Thyroid gland (tissue), 4 donors: Measurements from ENCODE around the gene ECEL1. TPM values are rescaled to one million over a fixed set of nuclear protein-coding genes. Genes with fewer than 3 reads are reported as not detected.

Experiments used
- DNase-seq, 2 donors: peaks; one replicate each; pipeline ENCODE4 v3.0.0-alpha.2; 2019
- H3K27ac ChIP-seq, 3 donors: fragments of 200-600 bp; sonication (generic); 1 replicate in 2 of 3; 2 replicates in 1 of 3; pipeline ENCODE4 v1.5.1; 2016 to 2019; ENCODE audit warnings: mild to moderate bottlenecking in 1 of 3, moderate library complexity in 1 of 3
- H3K27me3 ChIP-seq: fragments of 200-600 bp; sonication (generic); one replicate; pipeline ENCODE4 v1.5.1; 2019
- H3K36me3 ChIP-seq, 2 donors: fragments of 200-600 bp; sonication (generic); one replicate each; pipeline ENCODE4 v1.5.1; 2016 to 2019
- H3K4me1 ChIP-seq, 2 donors: fragments of 200-600 bp; sonication (generic); one replicate each; pipeline ENCODE4 v1.5.1; 2017 to 2019
- H3K4me3 ChIP-seq, 3 donors: fragments of 200-600 bp; sonication (generic); replicated peaks in 1 of 3; 1 replicate in 2 of 3; 2 replicates in 1 of 3; pipeline ENCODE4 v1.5.1; 2016; ENCODE audit warnings: mild to moderate bottlenecking in 1 of 3
- H3K9me3 ChIP-seq: fragments of 200-600 bp; sonication (generic); one replicate; pipeline ENCODE4 v1.5.1; 2017
- POLR2A ChIP-seq, 2 donors: fragments of 450-650 bp; IDR thresholded peaks; one replicate each; pipeline ENCODE4 v1.6.1; 2017; ENCODE audit warnings: antibody characterized with exemption in 2 of 2, mild to moderate bottlenecking in 2 of 2, moderate library complexity in 1 of 2
- whole genome bisulfite sequencing, 2 donors: methylation state at CpG; one replicate each; pipeline ENCODE4 v1.1.5; 2017; 5-methylcytosine and 5-hydroxymethylcytosine counted together
- intact Hi-C: fragments of 100-400 bp; cut with DNase I; formaldehyde crosslinking; loops from one replicate; pipeline ENCODE4 v1.15.1; 2023
- total RNA-seq, 4 donors: library from RNA; depleted of rRNA; stranded (reverse); fragments of >200 nt; gene quantifications; one replicate each; pipeline ENCODE4 v1.2.3, GENCODE V29; 2016
- TF ChIP-seq, protein P1 (sequence below), 6 experiments: fragments of 200-600 bp in 3 of 6; fragments of 450-650 bp in 3 of 6; sonication (generic) in 3 of 6; IDR thresholded peaks; one replicate each; pipeline ENCODE4 v1.5.1; 2016 to 2019; ENCODE audit warnings: antibody characterized with exemption in 6 of 6, mild to moderate bottlenecking in 2 of 6, inconsistent platforms in 1 of 6, moderate library complexity in 1 of 6

Gene ECEL1
- total RNA-seq, 4 donors from 2014 or later, result 0.11 to 1.5 (median 1.2) TPM

DNA sequence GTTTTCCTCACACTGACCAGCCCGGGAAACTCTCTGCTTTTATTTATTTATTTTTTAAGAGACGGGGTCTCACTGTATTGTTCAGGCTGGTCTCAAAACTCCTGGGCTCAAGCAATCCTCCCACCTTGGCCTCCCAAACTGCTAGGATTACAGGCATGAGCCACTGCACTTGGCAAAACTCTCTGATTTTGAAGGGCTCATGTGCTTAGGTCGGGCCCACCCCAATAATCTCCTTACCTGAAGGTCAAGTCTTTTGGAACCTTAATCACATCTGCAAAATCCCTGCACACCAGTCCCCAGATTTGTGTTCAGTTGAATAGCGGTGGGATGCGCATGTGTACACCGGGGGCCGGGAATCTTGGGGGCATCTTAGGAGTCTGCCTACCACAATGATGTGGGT lies 7.7 kb upstream of the ECEL1 start:
- Histone ChIP-seq H3K4me1 (no peaks in the 10 kb centered on the region), H3K36me3 (no peaks in the 10 kb centered on the region), H3K4me3 (no peak overlapping the region), H3K27me3 (no peaks in the 10 kb centered on the region), H3K9me3 (no peaks in the 10 kb centered on the region), H3K27ac (no peak overlapping the region)
- 85 to 91% methylated on average over 7 of the region's 7 CpGs for WGBS, 2 donors
- TF ChIP-seq POLR2A (IDR thresholded peaks at IDR 0.05), result no peak
- TF ChIP-seq, protein P1, sequence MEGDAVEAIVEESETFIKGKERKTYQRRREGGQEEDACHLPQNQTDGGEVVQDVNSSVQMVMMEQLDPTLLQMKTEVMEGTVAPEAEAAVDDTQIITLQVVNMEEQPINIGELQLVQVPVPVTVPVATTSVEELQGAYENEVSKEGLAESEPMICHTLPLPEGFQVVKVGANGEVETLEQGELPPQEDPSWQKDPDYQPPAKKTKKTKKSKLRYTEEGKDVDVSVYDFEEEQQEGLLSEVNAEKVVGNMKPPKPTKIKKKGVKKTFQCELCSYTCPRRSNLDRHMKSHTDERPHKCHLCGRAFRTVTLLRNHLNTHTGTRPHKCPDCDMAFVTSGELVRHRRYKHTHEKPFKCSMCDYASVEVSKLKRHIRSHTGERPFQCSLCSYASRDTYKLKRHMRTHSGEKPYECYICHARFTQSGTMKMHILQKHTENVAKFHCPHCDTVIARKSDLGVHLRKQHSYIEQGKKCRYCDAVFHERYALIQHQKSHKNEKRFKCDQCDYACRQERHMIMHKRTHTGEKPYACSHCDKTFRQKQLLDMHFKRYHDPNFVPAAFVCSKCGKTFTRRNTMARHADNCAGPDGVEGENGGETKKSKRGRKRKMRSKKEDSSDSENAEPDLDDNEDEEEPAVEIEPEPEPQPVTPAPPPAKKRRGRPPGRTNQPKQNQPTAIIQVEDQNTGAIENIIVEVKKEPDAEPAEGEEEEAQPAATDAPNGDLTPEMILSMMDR (IDR thresholded peaks at IDR 0.05), result no peak
- intact Hi-C loops, result no loop called here
- no peak for DNase-seq

GRCh38 chr2:232494542-232494941 lies 6.9 kb upstream of the ECEL1 start:
- no peaks in the 10 kb centered on the region for H3K27me3 ChIP-seq
- no peaks in the 10 kb centered on the region for H3K4me1 ChIP-seq
- H3K9me3 ChIP-seq, result no peaks in the 10 kb centered on the region
- no peak overlapping the region for H3K4me3 ChIP-seq
- DNase-seq, result no peak
- 95 to 96% methylated on average over 3 to 5 of the region's 5 CpGs for WGBS, 2 donors
- H3K27ac ChIP-seq, result no peak overlapping the region
- no peaks in the 10 kb centered on the region for H3K36me3 ChIP-seq
- TF ChIP-seq, protein P1 (IDR thresholded peaks at IDR 0.05), result no peak
- no peak for TF ChIP-seq POLR2A (IDR thresholded peaks at IDR 0.05)
- intact Hi-C loops, result no loop called here

- TF ChIP-seq, protein P1 (IDR thresholded peaks at IDR 0.05), result no peak
- TF ChIP-seq POLR2A (IDR thresholded peaks at IDR 0.05), result no peak
- Histone ChIP-seq H3K4me1 (no peaks in the 10 kb centered on the region), H3K9me3 (no peaks in the 10 kb centered on the region), H3K4me3 (no peak overlapping the region), H3K27me3 (no peaks in the 10 kb centered on the region), H3K27ac (no peak overlapping the region), H3K36me3 (no peaks in the 10 kb centered on the region)
- DNase-seq, result no peak
- intact Hi-C loops, result no loop called here
- WGBS, 2 donors, result 80 to 85% methylated on average over 9 of the region's 10 CpGs
Measured at GRCh38 chr2:232493701-232494474, 6.3 kb upstream of the ECEL1 start.

GRCh38 chr2:232492963-232493700 lies 5.5 kb upstream of the ECEL1 start:
- H3K4me3 ChIP-seq, result no peak overlapping the region
- no peaks in the 10 kb centered on the region for H3K36me3 ChIP-seq
- TF ChIP-seq POLR2A (IDR thresholded peaks at IDR 0.05), result no peak
- TF ChIP-seq, protein P1 (IDR thresholded peaks at IDR 0.05), result no peak
- H3K27ac ChIP-seq, result no peak overlapping the region
- no peaks in the 10 kb centered on the region for H3K27me3 ChIP-seq
- no peaks in the 10 kb centered on the region for H3K9me3 ChIP-seq
- intact Hi-C loops, result no loop called here
- no peaks in the 10 kb centered on the region for H3K4me1 ChIP-seq
- DNase-seq, result no peak
- 86 to 91% methylated on average over 21 of the region's 24 CpGs for WGBS, 2 donors
